AG09309 (cell line): Measurements from ENCODE around the gene IQCN.

Experiments used
- DNase-seq: peaks from one replicate; pipeline ENCODE4 v3.0.0-alpha.2; 2010; ENCODE audit warnings: low read depth
- H3K4me3 ChIP-seq: 2 replicates; pipeline ENCODE4 v1.5.1; 2011; ENCODE audit warnings: mild to moderate bottlenecking, low read depth, low read length, moderate library complexity; ENCODE audit not compliant: control insufficient read depth
- TF ChIP-seq, protein P1 (sequence below): IDR thresholded peaks from 2 replicates; pipeline ENCODE4 v1.5.1; 2011; ENCODE audit warnings: mild to moderate bottlenecking, low read depth, low read length, inconsistent platforms; ENCODE audit not compliant: insufficient read depth, control insufficient read depth; ENCODE audit errors: missing control alignments

Gene IQCN

DNA sequence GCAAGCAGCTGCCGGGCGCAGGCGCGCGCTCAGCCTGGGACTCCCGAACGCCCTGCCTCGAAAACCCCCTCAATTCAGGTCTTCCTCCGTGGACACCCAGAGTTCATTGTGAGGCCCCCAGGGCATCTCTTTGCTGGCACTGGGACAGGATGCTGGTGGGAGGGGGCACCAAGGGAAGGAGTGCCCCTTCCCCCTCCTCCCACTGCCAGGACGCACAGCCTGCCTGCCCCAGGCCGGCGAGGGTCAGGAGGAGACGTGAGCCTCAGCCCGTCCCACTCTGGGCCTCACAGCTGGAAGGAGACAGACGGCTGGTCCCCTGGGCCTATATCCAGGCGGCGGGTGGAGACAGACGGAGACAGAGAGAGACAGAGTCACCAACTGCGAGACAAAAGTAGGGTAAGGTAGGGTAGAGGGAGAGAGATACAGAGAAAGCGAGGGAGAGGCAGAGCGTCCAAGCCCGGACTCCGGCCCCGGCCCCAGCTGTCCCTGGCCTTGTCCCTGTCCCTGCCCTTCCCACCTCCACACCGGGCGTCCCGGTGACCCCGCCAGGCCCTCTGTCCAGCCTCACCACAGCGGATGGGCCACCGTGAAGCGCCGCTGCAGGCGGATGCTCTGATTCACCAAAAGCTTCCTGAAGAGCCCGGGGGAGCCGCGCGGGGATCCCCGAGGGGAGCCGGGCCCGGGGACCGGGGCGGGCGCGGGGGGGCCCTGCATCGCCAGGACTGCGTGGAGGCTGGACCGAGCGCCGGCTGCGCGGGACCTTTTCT lies 48.4 kb downstream of the IQCN start, which contains the start of gene PDE4C:
TSS of gene PDE4C (minus strand) at position 737 of the 767 bp plus-strand sequence. CDS start at position 714, 23 bp downstream.
- TF ChIP-seq, protein P1, sequence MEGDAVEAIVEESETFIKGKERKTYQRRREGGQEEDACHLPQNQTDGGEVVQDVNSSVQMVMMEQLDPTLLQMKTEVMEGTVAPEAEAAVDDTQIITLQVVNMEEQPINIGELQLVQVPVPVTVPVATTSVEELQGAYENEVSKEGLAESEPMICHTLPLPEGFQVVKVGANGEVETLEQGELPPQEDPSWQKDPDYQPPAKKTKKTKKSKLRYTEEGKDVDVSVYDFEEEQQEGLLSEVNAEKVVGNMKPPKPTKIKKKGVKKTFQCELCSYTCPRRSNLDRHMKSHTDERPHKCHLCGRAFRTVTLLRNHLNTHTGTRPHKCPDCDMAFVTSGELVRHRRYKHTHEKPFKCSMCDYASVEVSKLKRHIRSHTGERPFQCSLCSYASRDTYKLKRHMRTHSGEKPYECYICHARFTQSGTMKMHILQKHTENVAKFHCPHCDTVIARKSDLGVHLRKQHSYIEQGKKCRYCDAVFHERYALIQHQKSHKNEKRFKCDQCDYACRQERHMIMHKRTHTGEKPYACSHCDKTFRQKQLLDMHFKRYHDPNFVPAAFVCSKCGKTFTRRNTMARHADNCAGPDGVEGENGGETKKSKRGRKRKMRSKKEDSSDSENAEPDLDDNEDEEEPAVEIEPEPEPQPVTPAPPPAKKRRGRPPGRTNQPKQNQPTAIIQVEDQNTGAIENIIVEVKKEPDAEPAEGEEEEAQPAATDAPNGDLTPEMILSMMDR, result no peak
- DNase-seq, result no peak
- H3K4me3 ChIP-seq, result no peak within 1 kb of the TSS

DNA sequence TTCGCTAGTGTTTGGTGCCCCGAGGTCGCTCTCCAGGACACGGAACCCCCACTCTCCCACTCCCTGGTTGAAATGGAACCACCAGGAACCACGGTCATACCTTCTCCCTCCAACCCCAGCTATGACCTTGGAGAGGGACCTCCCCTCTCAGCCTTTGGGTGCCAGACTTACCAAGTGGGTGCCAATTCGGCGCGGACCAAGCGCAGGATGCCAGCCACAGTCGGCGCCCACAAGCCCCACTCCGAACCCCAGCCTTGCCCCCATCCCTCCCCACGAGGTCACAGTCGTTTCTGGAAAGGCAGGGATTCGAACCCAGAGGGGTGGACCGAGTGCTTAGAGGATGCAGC lies 48.9 kb downstream of the IQCN start:
- DNase-seq, result no peak
- TF ChIP-seq, protein P1, result no peak
- H3K4me3 ChIP-seq, result no peak overlapping the region; the same call in 1 of the 2 replicates

DNA sequence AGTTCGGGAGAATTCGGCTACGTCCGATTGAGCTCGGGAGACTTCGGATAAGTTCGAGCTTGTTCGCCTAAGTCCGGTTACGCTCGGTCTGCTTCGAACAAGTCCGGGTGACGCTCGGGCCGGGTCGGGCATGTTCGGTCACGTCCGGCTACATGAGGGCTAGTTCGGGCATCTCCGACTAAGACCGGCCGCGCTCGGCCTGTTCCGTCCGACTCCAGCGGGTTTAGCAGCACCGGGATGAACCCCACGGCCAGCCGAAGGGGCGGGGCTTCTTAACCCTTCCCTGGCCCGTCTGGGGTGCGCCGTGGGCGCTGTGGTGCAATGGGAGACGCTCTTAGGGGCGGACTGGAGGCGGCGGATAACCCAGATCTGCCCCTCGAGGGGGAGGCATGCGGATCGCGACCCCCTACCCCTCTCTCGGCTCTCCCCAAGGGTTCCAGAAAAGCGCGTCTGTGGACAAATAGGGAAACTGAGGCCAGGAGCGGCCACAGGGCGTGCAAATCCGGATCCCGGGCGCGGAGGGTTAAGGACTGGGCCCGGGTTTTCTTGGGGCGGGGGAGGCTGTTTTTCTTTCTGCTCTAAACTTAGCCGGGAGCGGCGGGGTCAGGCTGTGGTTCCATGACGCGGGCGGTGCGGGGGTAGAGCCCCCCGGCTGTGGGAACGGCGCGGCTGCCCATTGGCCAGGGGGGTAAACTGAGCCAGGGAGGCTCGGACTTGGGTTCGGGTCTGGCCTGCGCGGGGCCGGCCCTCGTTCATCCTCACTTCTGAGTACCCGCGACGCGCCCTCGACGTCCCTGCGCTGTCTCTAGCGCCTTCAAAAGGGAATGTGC lies 49.5 kb downstream of the IQCN start:
- H3K4me3 ChIP-seq, result peak overlapping the region; percentile 50
- DNase-seq, result peak; percentile 97
- TF ChIP-seq, protein P1, result no peak

DNA sequence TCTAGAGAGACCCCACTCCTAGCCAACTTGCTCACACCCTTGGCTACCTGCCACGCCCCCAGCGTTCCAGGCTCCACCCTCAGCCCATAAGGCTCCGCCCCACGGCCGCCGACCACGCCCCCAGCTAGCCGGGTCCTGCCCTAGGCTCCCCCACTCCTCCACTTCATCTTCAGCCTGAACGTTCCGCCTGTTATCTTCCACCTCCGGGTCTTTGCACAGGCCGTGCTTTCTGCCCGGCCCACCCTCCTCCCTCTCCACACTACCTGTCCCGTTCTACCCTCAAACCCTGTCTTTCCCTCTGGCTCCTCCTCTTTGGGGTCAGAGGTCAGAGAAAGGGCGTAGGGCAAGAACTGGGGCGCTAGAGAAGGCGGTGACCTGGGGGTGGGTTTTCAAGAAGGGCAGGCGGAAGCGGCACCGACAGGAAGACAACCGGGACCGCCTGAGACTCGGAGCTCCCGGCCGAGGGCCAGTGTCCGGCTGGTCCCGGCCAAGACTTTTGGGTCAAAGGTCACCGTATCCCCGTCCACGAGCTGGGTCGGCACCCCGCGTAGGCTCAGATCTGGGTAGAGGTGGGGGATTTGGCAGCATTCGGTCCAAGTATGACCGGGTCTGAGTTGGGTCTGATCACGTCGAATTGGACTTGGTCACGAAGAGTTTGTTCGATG lies 50.3 kb downstream of the IQCN start:
- TF ChIP-seq, protein P1, result no peak
- peak overlapping the region; percentile 50 for H3K4me3 ChIP-seq
- DNase-seq, result no peak

DNA sequence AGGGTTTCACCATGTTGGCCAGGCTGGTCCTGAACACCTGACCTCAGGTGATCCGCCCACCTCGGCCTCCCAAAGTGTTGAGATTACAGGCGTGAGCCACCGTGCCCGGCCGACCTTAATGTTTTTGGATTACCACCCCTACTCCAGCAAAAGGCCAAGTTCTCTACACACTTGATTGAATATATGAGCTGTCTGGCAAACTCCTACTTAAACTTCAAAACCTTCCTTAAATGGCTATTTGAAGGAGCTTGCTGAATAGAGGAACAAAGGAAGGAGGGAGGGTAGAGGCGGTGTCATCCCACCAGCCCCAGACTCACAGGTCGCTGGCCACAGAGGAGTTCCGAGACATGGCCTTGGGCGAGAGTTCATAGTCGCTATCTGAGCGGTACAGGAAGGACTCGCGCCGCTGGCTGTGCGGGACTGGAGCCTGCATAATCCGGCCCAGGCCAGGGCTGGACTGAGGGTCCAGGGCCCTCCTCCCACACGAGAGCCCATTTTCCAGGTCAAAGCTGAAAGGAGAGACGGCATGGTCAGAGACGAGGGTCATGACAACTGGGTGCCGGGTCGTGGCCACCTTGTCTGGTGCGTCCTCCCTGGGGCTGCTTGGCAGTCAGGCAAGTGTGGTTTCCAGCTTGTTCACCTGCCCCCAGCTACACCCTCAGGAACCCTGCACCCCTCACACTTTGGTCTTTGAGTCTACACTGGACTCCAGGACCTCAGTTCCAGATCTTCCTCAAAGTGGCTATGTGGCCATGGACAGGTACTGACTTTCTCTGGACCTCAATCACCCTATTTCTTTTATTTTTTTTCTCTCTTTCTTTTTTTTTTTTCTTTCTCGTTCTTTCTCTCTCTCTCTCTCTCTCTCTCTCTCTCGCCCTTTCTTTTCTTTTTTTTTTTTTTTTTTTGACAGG lies 52.2 kb downstream of the IQCN start:
- H3K4me3 ChIP-seq, result no peak overlapping the region
- TF ChIP-seq, protein P1, result no peak
- DNase-seq, result no peak
